ENCODE measurements around the gene ANO2. TPM values are rescaled to one million over a fixed set of nuclear protein-coding genes. Genes with fewer than 3 reads are reported as not detected.
A peak's percentile ranks its signal among the peaks of the same experiment; 100 is the strongest.

The ANO2 gene
- total and polyA plus RNA-seq, 7 donors = 1.3 to 9.3 (median 4.2) TPM

DNA sequence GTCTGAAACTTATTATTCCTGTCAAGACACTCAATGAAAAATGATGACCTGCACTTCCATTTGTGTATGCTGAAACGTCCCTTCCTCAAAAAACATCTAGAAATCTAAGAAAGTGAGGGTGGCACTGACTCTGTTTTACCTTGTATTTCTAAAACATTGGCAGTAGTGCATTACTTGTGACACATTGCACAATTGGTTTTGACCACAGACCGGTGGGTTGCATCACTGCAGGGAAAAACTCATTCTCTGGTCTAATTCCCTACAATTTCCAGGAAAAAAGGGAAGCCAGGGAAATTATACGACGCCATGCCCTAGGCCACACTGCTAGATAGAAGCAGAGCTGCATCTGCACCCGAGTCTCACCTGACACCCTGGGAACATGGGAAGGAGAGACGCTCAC lies 356.5 kb downstream of the ANO2 start:
- Histone ChIP-seq H3K27me3 (ENCODE audit: insufficient read depth in 3 of 3, low read length in 2 of 3) (no peaks in the 10 kb centered on the region), H3K4me3 (no peak overlapping the region), H3K4me1 (no peaks in the 10 kb centered on the region), H3K27ac (no peak overlapping the region), H3K36me3 (ENCODE audit: insufficient read depth in 1 of 2, low read depth in 1 of 2) (no peaks in the 10 kb centered on the region), H3K9me3 (no peaks in the 10 kb centered on the region)
- intact Hi-C loops (cut with DNase I) = no loop called here
- DNase-seq (no peak), ATAC-seq (no peak)
- TF ChIP-seq, protein P1, sequence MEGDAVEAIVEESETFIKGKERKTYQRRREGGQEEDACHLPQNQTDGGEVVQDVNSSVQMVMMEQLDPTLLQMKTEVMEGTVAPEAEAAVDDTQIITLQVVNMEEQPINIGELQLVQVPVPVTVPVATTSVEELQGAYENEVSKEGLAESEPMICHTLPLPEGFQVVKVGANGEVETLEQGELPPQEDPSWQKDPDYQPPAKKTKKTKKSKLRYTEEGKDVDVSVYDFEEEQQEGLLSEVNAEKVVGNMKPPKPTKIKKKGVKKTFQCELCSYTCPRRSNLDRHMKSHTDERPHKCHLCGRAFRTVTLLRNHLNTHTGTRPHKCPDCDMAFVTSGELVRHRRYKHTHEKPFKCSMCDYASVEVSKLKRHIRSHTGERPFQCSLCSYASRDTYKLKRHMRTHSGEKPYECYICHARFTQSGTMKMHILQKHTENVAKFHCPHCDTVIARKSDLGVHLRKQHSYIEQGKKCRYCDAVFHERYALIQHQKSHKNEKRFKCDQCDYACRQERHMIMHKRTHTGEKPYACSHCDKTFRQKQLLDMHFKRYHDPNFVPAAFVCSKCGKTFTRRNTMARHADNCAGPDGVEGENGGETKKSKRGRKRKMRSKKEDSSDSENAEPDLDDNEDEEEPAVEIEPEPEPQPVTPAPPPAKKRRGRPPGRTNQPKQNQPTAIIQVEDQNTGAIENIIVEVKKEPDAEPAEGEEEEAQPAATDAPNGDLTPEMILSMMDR (IDR thresholded peaks at IDR 0.05) = no peak
- WGBS, 3 donors = 76 to 89% (median 83%) methylated on average over 6 of the region's 6 CpGs

- no peaks in the 10 kb centered on the region for H3K27me3 ChIP-seq (ENCODE audit: insufficient read depth in 3 of 3, low read length in 2 of 3)
- no peak for DNase-seq
- intact Hi-C loops (cut with DNase I) = no loop called here
- TF ChIP-seq, protein P1 (IDR thresholded peaks at IDR 0.05) = no peak
- no peaks in the 10 kb centered on the region for H3K36me3 ChIP-seq (ENCODE audit: insufficient read depth in 1 of 2, low read depth in 1 of 2)
- no peak overlapping the region for H3K27ac ChIP-seq
- H3K9me3 ChIP-seq = no peaks in the 10 kb centered on the region
- H3K4me1 ChIP-seq = no peaks in the 10 kb centered on the region
- 71 to 90% (median 73%) methylated on average over 7 of the region's 7 CpGs for WGBS, 3 donors
- no peak for ATAC-seq
- H3K4me3 ChIP-seq = no peak overlapping the region
Measured at GRCh38 chr12:5588176-5588575, 356.9 kb downstream of the ANO2 start.

GRCh38 chr12:5587711-5588121 lies 357.3 kb downstream of the ANO2 start:
- no peak for DNase-seq
- Histone ChIP-seq H3K9me3 (no peaks in the 10 kb centered on the region), H3K27ac (no peak overlapping the region), H3K4me3 (no peak overlapping the region), H3K4me1 (no peaks in the 10 kb centered on the region), H3K36me3 (ENCODE audit: insufficient read depth in 1 of 2, low read depth in 1 of 2) (no peaks in the 10 kb centered on the region), H3K27me3 (ENCODE audit: insufficient read depth in 3 of 3, low read length in 2 of 3) (no peaks in the 10 kb centered on the region)
- intact Hi-C loops (cut with DNase I) = no loop called here
- TF ChIP-seq, protein P1 (IDR thresholded peaks at IDR 0.05) = no peak
- WGBS, 3 donors = 56 to 64% (median 61%) methylated on average over 5 of the region's 5 CpGs
- ATAC-seq = no peak

GRCh38 chr12:5586201-5586600 lies 358.9 kb downstream of the ANO2 start:
- ATAC-seq = no peak
- Histone ChIP-seq H3K4me3 (no peak overlapping the region), H3K9me3 (no peaks in the 10 kb centered on the region), H3K27me3 (ENCODE audit: insufficient read depth in 3 of 3, low read length in 2 of 3) (no peaks in the 10 kb centered on the region), H3K27ac (peak overlapping the region; percentile 3), H3K4me1 (no peaks in the 10 kb centered on the region), H3K36me3 (ENCODE audit: insufficient read depth in 1 of 2, low read depth in 1 of 2) (no peaks in the 10 kb centered on the region)
- intact Hi-C loops (cut with DNase I) = no loop called here
- TF ChIP-seq, protein P1 (IDR thresholded peaks at IDR 0.05) = no peak
- no peak for DNase-seq
- WGBS, 3 donors = 72 to 78% (median 75%) methylated on average over 4 of the region's 4 CpGs

DNA sequence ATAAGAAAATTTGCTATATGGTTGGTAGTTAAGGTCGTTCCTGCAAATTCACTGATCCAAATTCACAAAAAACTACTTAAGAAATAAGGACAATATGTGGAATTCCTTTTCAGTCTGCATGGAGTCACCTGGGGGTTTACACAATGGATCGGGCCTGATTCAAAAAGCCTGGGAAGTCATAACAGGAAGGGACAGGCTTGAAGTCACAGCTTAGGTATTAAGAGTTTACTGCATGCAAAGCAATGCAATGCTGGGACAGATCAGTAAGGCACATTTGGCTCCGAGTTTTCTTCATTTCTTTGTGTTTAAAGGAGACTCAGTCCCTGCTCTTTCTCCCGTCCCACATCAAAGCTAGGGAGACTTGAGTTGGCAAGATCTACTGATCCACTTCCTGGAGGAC lies 359.9 kb downstream of the ANO2 start:
- Histone ChIP-seq H3K27ac (peak overlapping the region; percentile 3), H3K36me3 (ENCODE audit: insufficient read depth in 1 of 2, low read depth in 1 of 2) (no peaks in the 10 kb centered on the region), H3K4me1 (no peaks in the 10 kb centered on the region), H3K27me3 (ENCODE audit: insufficient read depth in 3 of 3, low read length in 2 of 3) (no peaks in the 10 kb centered on the region), H3K9me3 (no peaks in the 10 kb centered on the region), H3K4me3 (no peak overlapping the region)
- ATAC-seq (no peak), DNase-seq (no peak)
- TF ChIP-seq, protein P1 (IDR thresholded peaks at IDR 0.05) = no peak
- intact Hi-C loops (cut with DNase I) = no loop called here
- WGBS, 3 donors = 72 to 80% (median 74%) methylated on average over 4 of the region's 4 CpGs
